ENCODE data around the gene ZBED4.

- TF ChIP-seq CTCF (IDR thresholded peaks at IDR 0.05) = no peak
- TF ChIP-seq POLR2A (IDR thresholded peaks at IDR 0.05) = no peak
These were observed 13.0 kb downstream of the ZBED4 start for GRCh38 chr22:49866646-49867045.
